ENCODE measurements around the gene SPTAN1.
"Not testable (repeated sequence)": the region's sequence is repeated elsewhere in the genome, so short reads cannot be mapped to it uniquely, and the experiment has no call there.

SPTAN1 gene

DNA sequence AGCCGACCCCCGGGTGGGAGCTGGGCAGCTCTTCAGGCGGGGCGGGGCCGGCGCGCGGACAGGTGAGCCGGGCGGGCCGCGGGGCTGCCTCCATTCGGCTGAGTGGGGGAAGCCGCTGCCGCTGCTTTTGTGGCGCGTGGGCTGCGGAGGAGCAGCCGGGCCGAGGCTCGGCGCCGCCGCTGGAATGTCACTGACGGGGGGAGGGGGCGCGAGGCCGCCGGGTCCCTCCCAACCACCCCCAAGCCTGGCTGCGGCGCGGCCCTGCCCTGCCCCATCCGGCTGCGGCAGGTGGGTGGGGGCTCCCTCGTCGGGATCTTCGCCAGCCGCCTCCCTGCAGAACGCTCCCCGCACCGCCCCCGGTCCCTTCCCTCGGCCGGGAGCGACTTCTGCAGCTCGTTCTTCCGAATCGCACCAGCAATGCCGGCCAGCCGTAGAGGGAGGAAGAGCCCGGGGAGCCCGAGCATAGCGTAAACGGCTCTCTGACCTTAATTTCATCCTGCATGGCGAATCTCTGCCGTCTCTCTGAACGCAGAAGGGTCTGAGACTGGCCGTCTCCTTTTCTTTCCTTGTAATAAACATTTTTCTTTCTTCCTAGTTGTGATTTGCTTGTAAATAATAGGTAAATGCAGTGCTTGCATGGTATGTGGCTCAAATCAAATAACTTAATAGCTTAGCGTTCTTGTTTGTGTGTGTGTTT is 505 bp downstream of the SPTAN1 start:
- peak; percentile 36 to 47 for DNase-seq (ENCODE audit: low read depth in 2 of 2)

DNA sequence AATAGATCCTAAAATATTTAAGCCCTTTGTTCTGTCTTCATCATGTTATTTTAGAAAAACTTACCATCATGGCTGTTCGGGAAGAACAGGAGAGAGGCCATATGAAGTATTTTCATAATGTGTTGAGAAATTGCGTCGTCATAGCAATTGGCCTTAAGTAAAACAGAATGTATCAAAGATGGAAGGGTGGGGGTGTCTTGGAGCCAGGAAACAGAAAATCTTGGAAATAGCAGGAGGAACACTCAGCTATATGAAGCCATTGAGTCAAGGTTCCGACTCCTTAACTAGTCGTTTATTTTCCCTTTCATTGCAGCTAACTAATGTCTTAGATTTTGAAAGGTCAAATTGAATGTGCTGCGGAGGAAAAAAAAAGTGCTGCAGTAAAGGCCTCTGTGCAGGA is 1.3 kb downstream of the SPTAN1 start:
- DNase-seq (ENCODE audit: low read depth in 2 of 2) = no peak

DNA sequence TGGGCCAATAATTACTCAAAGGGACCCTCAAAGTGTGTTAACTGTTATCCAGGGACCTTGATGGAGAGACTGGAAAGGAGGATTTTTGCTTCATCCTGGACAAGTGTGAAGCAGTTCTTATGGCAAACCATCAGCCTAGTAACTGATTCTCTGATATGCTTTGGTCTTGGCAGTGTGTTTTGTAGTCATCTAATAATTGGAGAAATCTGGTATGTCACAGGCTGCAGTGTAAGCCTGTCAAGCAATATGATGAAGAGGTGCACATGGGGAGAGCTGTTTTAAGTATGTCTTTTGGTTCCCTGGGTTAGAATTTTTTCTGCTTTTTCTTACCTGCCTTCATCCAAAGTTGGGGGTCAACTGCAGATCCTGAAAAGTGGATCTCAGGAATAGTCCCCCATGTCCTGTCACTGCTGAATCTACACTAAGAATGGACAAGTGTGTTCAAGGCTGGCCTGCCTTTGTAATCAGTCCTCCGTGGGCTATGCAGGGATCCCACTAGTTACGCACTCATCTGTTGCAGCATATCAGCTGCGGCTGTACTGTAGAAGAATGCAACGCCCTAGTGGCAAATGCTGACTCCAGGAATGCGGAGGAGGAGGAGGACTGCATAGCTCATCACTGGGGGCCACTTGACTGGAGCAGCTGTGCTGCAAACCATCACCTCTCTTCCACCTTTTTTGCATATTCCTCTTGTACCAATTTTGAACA is 1.9 kb downstream of the SPTAN1 start:
- peak in 1 of 2 donors; percentile 28 for DNase-seq (ENCODE audit: low read depth in 2 of 2)

DNA sequence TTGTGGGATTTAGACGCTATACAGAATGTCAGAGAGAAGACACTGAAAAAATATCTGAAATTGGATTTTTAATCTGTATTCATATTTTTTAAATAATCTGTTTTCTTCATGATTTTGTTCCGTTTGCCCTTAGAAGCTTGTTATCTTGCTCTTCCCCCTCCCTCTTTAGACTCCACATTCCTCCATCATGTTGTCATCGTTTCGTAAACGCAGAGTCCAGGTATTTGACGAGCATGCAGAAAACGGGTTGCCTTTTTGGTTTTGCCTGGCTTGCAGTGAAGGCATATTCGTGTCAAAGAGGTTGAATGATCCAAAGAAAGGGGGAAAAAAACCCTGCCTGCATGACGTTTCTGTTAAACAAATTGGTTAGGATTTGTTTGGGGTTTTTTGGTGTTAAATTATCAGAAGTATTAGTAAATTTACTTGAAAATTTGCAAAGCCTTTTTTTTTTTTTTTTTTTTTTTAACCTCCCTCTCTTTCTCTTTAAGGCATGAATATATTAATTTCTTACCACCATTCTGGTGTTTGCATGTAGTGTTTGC is 2.9 kb downstream of the SPTAN1 start:
- no peak for DNase-seq (ENCODE audit: low read depth in 2 of 2)

DNA sequence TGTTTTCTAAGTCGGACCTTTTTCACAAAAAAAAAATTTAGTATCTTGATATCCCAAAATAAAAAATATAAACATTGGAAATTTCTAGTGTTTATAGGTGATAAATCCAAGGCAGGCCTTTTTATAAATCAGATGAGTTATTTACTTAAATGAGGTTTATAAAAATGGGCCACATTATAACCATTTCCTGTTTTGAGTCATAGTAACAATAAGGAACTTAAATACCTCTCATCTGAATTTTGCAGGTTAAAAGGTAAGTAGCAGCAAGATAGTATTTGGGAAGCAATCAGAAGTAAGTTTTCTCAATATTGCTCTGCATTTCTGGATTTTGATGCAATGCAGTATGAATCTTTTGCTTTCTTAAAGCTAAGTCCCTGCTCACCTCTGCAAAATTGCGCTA is 3.9 kb downstream of the SPTAN1 start:
- DNase-seq (ENCODE audit: low read depth in 2 of 2) = no peak

DNA sequence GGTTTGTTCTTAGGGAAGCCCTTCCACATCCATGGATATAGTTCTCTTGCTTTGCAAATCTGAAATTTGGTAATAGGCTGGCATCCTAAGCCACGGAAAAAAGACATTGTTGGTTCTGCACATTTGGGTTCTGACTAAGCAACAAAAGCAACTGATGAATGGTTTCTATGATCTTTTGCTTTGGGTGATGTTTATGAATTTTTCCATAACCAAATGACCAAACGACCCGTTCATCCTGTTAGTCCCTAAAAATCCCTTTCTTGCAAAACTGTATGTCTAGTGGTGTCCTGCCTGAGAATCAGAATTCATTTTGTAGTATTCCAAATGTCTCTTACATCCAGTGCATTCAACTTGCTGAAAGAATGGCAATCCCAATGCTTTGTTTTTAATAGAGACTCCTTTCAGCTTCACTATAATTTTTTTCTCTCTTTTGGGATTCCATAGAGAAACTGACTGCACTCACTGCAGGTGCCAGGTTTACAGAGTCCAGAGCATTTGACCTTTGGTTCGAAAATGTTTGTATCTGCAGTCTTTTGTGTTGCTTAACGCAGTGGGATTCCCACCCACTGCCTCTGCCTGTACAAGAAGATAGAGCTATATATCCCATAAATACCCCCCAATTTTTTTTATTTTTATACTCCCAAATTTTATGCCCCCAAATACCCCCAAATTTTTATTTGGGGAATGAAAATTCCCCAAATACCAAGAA is 4.7 kb downstream of the SPTAN1 start:
- no peak for DNase-seq (ENCODE audit: low read depth in 2 of 2)

DNA sequence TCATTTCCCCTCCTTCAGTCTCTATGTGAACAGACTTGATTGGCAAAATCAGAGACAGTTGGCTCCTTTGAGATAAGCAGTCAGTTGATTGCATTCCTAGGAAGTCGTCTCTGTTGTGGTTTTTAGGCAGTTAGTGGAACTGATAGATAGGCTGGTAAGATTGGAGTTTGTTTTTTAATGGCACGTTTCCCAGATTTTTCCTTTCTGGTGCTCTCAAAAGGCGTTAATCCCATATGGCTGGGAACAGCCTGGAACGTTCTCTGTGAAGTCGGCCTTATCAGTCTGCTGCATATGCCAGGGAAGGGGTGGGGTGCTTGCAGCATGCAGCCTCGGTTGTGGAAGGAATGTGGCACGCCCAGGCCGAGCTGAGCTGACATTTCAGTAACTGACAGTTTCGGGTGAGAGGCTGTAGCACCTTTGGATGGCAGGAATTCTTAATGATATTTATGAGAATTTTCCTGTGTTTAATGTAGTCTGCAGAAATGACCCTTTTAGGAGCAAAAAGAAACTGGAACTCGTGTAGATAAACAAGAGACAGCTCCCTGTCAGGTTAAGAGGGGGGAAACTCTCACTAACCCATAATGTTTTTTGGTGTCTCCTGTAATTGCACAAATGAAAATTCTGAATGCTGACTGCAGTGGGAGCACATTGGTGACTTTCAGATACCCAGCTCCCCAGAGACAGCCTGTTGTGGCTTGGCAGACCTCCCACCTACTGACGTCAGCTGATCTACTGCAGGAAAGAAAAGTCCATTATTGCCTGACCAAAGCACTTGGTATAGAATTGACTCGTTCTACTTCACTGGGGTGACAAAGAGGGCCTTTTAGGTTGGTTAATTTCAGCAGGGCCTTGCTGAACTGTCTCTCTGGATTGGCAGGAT is 6.3 kb downstream of the SPTAN1 start:
- peak; percentile 39 to 44 for DNase-seq (ENCODE audit: low read depth in 2 of 2)

DNA sequence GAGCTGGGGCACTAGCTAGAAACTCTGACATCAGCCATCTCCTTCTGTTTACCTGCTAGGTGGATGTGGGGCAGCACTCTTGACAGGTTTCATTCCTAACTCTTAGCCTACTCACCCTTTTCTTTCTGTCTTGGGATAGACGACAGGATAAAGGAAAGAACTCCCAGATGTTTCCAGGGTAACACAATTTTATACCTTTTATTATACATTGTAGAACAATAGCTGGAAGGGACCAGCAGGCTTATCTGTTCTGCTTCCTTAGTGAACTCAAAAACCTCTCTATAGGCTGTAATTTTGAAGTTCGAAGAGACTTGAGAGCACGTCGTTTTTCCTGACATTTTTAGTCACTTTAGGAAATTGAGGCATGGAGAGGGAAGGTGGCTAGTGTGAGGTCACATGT is 13.2 kb downstream of the SPTAN1 start:
- no peak for DNase-seq (ENCODE audit: low read depth in 2 of 2)

DNA sequence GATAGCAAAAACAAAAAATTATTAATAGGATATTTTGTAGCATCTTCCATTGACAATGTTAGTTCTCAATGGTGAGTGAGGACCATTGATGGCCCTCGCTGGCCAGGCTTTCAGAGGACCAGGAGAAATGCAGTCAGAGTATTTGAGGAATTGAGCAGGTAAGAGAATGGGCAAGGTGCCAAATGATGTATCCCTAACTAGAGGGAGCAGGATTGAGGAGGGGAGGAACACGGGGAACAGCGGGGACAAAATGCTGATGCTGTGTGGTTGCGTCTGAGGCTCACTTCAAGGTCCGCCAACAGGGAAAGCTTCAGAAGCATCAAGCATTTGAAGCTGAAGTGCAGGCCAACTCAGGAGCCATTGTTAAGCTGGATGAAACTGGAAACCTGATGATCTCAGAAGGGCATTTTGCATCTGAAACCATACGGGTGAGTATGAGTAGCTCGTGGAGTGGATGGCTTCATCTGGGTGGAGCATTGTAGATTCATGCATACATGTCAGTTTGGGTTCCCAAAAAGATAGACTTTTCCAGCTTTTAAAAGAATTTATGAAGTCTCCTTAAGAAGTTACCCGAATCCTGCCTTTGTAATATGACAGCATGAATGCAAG is 16.2 kb downstream of the SPTAN1 start:
- DNase-seq (ENCODE audit: low read depth in 2 of 2) = no peak

DNA sequence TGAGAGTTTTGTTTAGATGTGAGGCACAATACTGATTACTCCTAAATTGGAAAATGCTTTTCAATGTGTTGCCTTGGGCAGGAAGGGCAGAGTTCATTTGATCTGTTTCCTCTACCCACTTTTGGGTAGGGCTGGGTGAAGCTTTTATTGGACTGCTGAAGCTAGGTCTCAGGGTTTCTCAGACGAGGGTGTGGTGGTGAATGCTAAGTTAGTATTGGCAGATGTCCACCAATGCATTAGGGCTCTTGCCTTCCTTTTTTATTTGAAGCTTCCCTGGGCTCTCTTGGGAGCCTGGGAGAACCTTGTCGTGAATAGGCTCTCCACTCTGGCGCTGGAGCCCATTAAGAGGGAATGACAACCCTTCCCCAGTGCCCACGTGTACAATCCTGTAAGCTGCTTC is 23.1 kb downstream of the SPTAN1 start:
- no peak for DNase-seq (ENCODE audit: low read depth in 2 of 2)

DNA sequence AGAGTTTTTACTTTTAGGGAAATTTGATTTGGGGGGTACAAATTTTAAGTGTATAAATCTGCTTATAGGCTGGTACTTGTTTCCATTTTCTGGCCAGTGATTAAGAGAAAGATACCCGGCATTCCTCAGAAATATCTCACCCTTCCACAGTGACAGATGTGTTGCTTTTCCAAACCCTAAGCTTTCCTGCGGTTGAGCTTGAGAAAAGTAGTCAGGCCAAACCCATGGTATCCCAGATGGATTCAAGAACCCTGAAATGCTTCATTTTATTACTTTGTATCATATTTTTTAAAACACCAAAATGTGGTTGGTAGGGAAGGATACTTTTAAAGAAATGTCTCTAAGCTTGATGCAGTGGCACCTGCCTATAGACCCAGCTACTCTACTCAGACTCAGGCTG is 23.5 kb downstream of the SPTAN1 start:
- no peak for DNase-seq (ENCODE audit: low read depth in 2 of 2)

DNA sequence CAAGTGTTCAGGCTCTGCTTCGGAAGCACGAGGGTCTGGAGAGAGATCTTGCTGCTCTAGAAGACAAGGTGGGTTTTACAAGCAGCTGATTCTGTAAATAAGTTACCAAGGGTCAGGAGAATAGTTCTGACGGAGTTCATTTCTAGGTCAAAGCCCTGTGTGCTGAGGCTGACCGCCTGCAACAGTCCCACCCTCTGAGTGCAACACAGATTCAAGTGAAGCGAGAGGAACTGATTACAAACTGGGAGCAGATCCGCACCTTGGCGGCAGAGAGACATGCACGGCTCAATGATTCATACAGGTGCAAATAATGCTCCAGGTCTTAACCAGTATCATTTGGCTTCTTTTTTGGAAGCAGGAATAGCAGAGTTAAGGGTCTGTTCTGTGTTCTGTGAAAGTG is 24.8 kb downstream of the SPTAN1 start:
- no peak for DNase-seq (ENCODE audit: low read depth in 2 of 2)

DNA sequence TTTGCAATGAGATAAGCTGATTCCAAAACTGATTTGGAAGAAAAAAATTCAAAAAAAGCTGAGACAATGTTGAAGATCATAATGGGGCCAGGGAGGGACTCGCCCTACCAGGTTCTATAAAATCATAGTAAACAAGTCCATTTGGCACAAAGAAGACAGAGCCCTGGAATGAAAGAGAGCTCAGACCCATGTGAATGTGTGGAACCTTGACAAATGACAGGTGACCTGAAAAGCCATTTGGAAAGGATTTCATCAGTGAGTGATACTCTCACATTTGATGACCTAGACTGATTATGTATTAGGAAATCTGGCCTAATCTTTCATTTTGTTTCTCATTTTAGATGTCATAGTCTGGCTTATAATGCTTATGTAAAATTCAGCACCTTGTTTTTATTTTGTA is 26.8 kb downstream of the SPTAN1 start:
- DNase-seq (ENCODE audit: low read depth in 2 of 2) = no peak

DNA sequence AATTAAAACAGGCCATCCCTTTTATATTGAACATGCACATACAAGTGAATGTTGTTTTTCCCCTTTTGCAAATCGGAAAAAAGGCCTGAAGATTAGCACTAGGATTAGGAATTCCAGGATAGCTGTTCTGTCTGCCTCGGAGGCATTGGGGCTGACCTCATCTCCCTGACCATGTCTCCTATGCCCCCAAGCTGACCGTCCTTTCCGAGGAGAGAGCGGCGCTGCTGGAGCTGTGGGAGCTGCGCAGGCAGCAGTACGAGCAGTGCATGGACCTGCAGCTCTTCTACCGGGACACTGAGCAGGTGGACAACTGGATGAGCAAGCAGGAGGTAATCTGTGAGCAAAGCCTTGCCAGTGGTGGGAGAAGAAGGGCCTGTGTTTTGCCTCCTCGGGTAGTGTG is 28.3 kb downstream of the SPTAN1 start:
- DNase-seq (ENCODE audit: low read depth in 2 of 2) = no peak

DNA sequence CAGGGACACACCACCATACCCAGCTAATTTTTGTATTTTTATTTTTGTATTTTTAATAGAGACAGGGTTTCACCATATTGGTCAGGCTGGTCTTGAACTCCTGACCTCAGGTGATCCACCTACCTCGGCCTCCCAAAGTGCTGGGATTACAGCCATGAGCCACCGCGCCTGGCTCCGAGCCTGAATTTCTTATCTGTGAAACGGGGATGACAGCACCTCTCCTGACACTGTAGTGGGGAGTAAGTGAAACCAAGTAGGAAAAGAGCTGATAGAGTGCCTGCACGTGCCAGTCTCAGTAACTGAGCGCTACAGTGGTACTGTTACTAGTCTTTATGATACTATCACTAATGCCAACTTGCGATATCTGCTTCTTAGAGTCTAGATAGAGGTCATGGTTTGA is 32.8 kb downstream of the SPTAN1 start:
- DNase-seq (ENCODE audit: low read depth in 2 of 2) = not testable (repeated sequence)

DNA sequence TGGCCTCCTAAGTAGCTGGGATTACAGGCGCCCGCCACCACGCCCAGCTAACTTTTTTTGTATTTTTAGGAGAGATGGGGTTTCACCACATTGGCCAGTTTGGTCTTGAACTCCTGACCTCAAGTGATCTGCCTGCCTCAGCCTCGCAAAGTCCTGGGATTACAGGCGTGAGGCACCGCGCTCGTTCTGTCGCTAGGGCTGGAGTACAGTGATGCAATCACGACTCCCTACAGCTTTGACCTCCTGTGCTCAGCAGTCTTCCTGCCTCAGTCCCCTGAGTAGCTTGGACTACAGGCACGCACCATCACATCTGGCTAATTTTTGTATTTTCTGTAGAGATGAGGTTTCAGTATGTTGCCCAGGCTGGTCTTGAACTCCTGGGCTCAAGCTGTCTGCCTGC is 34.5 kb downstream of the SPTAN1 start:
- DNase-seq (ENCODE audit: low read depth in 2 of 2) = not testable (repeated sequence)

DNA sequence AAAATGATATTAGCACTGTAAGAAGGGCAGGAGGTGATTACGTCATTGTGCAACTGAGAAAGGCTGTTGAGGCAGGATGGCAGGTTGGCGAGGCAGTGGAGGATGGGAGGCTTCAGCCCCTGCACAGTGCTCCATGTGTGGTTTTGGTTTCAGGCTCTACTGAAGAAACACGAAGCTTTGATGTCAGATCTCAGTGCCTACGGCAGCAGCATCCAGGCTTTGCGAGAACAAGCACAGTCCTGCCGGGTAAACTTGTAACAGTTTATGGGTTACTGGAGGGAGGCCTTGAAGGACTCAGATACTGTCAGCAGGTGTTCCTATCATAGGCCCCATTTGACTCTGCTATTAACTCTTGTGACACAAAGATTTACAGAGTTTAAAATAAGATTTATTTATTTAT is 35.1 kb downstream of the SPTAN1 start:
- peak; percentile 17 to 43 for DNase-seq (ENCODE audit: low read depth in 2 of 2)

DNA sequence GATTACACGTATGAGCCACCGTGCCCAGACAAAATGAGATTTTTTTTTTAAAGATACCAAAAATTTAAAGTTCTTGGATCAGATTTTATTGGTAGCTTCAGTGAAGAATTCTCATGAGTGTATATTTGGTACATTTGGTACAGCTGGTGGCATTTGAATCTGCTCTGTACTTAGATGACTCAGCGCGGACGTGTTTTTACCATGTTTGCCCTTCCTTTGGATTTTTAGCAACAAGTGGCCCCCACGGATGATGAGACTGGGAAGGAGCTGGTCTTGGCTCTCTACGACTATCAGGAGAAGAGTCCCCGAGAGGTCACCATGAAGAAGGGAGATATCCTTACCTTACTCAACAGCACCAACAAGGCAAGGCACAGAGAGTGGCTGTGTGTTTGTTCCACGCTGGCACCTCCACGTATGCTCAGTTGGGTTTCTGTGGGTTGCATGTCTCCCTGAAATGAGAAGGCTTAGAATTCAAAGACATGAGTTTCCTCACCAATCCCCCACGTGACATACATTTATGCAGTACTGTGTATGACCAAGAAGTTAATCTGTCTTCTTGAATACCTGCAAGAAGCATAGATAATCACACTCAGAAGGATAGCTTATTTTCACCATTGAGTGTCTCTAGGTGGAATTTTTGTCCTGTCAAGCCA is 36.3 kb downstream of the SPTAN1 start:
- no peak for DNase-seq (ENCODE audit: low read depth in 2 of 2)

DNA sequence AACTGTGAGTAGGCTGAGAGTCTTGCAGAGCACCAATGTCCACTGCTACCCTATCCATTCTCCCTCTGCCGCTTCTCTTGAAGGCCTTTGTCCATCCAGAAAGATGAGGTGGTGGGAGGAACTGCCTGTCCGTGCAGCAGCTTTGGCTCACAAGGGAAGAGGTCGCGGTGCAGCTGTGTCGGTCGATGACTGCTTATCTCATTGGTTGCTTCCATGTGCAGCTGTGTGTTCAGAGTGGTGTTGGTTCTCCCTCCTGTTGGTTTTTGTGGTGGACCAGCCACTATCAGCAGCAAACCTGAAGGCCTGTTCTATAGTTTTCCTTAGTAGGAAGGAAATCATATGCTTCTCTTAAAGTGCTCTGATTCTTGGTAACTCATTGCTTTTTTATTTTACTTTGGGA is 40.7 kb downstream of the SPTAN1 start:
- DNase-seq (ENCODE audit: low read depth in 2 of 2) = no peak

DNA sequence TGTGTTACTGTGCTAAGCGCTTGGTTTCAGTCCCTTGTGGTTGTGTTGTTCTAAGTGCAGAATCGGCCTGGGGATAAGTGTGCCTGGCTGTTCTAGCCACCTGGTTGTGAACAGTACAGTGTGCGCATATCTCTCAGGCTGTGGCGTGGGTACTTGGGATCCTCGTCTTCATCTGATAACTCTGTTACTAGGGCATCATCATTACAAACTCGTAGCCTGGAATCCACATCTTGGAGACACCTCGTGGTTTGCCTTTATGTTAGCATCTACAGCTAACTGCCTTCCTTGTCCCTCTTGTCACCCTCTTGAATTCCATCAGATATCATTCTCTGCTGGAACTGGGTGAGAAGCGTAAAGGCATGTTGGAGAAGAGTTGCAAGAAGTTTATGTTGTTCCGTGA is 41.5 kb downstream of the SPTAN1 start:
- no peak for DNase-seq (ENCODE audit: low read depth in 2 of 2)

DNA sequence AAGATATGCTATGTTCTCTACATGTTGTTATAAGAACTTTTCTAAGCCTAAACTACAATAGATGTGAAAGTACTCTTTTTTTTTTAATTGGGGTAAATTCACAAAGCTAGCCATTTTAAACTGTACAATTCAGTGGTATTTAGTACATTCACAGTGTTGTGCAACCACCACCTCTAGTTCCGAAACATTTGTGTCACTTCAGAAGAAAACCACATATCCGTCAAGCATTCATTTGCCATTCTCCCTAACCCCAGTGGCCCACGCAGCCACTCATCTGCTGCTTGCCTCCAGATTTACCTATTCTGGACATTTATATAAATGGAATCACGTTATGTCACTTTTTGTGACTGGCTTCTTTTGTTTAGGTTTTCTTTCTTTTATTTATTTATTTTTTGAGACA is 43.1 kb downstream of the SPTAN1 start:
- DNase-seq (ENCODE audit: low read depth in 2 of 2) = no peak

Measured in stimulated activated CD4-positive, alpha-beta T cell treated with anti-CD3 and anti-CD28 coated beads, Interleukin-4, amount 100 ng/mL, for 48 hours (primary cell).